Femur (tissue), 1 donor: ENCODE data around the gene RASA3.

Source experiments
- DNase-seq: peaks from one replicate; pipeline ENCODE4 v3.0.0-alpha.2; 2017

RASA3 gene

DNA sequence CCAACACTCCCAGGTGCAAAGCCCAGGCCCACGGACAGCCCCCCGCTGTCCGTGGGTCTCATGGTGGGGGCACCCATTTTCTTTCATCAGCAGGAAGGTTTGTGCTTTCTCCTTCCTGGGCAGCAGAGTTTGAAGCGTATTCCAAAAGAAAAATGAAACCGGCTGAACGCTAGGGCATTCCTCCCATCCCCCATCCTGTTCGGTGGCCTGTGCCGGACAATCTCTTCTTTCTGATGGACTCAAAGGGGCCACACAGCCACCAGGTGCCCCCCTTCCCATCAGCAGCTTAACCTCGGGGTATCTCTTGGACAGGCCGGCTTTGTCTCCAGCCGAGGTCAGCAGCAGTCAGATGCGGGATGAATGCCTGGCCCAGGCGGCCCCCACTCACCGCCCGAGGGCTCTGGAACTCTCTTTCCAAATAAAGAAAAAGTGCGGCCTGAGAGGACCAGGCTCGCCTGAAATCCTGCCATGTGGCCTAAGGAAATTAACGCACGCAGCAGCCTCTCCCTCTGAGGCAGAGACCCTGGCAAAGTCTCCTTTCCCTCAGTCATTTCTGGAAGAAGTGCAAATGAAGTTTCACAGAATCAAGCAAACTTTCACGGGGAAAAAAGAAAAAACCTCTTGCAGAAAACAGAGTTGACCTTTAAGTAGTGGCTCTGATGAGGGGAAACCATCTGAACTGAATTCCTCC lies 67.8 kb downstream of the RASA3 start:
- DNase-seq = no peak

DNA sequence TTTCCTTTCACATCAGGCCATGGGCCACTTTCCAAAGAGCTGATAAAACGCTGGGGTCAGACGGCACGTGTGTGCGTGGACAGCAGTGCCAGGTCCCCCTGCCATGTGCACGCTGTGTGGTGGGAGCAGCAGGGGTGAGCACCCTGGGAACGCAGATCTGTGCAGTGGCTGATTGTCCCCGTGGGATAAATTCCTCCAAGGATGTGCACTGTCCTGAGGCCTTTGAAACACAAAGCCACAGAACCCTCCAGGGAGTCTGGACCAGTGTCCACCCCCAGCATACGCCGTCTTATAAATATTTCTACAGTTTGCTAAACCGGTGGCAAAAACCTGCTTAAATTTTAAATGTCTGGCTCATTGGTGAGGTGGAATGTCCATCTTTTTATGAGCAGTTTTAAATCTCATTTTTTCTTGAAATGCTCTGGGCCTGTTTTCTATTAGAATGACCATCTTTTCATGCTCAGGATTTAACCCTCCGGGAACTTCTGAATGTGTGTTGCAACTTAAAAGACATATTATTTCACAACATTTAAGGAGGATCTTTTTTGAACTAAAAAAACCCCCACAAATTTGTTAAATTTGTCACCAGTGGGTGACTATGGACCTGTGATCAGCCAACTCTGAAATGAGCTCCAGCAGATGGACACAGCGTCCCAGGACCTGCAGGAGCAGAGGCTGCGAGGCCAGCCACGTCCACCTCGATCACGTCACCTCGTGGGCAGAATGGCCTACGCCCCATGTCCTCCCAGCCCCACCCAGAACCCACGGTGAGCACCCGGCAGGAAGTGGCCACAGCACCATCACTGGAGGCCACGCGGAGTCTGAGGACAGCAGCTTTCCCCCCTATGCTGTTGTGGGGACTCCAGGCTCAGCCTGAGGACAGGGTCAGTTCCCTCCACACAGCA lies 68.6 kb downstream of the RASA3 start:
- DNase-seq = peak; percentile 52

DNA sequence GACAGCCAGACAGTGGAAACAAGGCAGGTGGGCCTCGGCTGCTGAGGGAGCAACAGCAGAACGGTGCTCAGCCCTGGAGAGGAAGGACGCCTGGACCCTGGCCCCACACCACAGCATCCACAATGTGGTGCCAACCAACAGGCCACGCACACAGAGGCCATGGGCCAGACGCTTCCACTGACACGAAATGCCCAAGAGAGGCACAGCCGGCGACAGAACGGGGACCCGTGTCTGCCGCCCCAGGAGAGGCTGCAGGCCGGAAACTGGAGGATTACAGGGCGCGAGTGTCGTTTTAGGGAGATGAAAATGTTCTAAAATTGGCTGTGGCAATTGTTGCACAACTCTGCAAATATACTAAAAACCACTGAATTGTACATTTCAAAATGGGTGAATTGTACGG lies 69.7 kb downstream of the RASA3 start:
- DNase-seq = no peak

DNA sequence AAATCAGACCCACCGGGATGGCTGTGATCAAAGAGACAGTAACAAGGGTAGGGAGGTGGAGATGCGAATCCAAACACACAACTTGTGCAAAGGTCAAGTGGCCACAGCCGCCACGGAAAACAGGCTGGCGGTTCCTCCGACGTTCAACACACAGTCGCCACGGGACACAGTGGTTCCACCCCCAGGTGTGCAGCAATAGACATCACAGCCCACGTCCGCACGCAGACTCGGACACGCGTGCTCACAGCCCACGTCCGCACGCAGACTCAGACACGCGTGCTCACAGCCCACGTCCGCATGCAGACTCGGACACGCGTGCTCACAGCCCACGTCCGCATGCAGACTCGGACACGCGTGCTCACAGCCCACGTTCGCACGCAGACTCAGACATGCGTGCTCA lies 70.1 kb downstream of the RASA3 start:
- no peak for DNase-seq

DNA sequence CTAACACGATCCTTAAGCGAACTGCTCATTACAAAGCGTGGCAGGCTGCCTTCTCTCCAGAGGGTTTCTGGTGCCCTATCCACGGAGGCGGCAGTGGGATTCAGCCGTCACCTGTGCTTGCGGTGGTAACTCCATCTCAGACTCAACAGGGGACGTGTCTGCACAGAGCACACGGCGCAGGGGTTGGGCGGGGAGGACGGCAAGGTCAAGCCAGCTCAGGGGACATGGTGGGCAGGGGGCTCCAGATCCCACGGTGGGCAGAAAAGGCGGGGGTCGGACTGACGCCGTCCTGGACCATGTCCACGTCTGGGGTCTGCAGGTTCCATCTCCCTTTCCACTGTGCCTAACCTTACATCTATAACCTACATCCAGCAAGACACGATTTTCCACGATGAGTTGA lies 70.7 kb downstream of the RASA3 start:
- no peak for DNase-seq

DNA sequence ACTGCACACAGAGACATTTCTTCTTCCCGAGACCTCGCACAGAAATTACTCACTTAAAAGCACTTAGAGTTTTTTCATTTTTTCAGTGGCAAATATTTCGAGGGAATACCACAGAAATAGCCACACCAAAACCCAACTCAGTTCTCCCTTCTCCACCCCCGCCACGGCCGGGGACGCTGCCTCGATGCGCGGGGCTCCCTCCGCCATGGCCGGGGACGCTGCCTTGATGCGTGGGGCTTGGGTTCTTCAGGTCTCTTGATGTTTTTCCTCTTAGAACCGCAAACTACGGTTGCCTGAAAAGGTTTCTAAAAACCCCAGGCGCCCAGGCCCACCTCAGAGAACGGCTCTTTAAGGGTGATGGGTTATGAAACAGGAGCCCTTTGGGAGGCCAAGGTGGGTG lies 71.4 kb downstream of the RASA3 start:
- no peak for DNase-seq

DNA sequence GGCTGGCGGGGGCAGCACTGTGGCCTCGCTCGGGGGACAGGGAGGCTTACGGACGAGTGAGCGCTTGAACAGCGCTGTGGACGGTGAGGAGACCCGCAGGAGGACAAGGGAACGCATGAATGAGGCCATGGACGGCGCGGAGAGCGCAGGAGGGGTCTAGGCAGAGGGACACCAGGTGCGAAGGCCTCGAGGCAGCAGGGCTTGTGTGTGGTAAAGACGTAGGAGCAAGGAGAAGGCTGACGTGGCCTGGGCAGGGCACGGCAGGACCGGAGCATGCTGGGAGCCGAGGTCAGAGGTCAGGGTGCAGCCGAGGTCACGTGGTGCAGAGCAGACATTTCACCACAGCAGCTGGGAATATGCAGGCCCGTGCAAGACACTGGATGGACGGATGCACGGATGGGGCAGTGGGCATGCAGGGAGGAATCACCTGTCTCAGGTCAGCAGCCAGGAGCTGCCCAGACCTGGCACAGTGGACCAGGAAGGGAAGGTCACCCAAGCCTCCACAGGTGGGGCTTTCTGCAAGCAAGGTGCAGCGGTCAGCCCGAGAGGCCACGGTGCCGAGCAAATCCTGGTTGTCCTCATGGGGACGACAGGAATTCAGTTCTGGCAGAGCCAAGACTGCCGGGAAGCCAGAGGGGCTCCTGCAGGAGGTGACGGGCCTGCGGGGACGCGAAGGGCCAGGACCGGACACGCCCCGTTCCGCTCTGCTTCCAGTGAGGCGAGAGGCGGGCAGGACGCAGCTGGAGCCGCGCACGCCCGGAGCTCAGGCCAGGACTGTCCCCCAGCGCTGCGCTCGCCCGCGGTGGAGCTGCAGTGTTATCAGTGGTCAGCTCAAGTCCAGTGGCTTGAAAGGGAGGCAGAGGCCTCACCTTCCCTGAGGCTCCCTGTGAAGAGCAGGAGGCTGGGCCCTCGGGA lies 72.2 kb downstream of the RASA3 start:
- DNase-seq = peak; percentile 57

DNA sequence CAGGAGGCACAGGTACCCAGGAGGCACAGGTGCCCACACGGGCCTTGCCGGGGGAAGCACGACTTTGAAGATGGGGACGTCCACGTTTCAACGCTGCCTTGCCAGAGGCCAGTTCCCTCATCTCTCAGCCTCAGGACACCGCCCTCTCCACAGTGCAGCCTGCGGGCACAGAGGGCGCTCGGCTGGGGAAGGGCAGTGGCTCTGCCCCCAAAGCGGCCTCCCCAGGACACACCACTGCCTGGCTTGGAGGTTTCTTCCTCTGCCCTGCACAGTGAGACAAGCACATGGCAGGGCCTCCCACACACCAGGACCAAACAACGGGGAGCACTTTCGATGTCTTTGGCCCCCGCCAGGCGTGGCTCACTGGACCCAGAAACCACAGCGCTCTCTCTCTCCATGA lies 73.0 kb downstream of the RASA3 start:
- DNase-seq = no peak

DNA sequence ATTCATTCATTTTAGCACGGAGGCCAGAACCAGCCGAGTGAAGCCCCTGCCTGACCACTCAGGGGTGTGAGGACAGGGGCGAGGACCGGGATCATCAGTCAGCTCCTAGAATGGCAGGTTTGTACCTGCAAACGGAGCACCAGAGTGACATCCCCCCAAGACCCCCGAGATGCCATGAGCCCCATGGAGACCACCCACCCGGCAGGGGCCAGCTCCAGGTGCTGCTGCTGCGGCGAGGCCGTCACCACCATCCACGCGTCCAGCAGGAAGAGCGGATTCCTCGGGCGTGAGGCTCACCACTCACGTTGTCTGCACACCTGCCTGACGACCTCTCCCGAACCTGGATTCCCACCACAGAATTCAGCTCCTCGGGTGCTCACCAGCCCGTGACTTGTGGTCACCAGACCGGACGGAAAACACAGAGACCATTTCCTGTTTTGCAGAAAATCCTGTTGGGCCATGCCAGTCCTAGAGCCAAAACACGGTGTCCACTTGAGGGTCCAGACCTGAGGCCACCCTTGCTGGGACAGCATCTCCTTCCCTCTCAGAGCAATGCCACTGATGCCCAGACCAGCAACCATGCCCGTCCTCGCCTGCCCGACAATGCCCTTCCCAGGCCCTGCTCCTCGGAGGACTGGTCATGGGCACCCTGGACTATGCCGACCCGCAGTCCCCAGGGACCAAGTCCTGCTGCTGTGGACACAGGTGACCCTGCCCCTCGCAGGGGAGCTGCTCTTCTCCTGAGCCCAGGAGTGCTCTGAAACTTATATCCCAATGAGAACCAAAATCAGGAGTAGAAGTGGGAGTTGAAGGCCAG lies 74.2 kb downstream of the RASA3 start:
- no peak for DNase-seq

DNA sequence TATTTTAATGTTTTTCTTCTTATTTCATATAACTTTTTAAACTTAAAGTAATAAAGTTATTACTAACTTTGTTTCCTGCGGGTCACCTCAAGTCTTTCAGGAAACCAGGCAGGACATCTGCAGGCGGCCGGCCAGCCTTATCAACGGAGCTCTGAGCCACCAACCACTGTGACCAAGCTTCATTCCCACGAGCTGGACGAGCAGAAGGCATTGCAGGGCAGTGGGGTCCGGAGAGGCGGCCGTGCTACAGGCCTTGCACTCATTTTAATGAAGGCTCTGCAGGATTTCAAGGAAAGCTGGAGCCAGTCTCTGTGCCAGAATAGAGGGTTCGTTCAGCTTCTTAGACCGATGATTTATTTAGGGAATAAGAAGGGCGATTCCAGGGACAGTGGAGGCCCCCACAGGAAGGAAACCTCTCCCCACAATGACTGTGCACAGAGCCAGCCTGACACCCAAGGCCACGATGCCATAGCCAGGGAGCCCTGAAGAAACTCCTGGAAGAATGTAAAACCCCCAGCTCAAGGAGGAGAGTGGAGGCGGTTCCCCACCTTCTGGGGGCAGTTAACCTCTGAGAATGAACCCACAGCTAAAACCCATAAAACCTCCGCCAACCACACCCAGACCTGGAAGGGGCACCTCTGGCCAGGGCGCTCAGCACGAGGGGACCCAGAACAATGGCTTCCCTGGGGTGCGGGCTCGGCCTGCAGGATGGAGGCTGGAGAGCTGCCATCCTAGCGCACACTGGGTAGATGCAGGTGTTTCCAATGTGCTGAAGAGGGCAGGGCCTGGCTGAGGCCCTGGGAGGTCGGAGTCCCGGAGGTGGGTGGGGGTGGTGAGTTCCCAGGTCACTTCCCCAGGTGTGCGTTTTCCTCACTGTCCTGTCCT lies 75.0 kb downstream of the RASA3 start:
- no peak for DNase-seq

DNA sequence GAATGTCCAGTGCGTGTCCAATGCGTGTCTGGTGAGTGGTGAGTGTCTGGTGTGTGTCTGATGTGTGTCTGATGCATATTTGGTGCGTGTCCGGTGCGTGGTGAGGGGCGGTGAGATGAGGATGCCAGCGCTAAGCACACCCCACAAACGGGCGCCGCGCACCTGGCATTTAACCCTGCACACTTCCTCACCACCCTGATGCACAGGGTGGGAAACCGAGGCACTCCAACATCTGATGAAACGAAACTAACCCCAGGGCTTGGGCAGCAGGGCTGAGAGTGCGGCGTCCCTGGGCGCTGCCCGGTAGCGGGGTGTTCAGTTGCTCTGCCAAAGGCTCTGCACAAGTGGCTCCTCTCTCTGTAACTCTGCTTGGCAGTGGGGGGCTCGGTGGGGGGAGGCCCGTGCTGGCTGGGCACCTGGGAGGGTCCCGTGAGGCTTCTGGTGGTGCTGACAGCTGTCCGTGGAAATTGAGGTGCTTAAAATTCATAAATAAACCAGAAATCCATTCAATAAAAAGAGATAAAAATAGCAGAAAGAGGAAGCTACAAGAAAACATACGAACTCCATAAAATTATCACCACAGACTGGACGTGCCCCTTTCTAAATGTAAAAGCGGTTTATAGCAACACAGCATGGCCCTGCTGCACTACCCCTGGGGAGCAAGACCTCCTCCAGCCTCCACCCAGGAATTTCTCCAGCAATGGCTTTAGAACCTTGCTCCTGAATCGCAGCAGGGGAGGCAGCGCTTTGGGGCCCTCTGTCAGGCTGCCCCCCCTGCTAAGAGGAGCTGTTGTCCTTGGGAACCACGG lies 76.0 kb downstream of the RASA3 start:
- no peak for DNase-seq

DNA sequence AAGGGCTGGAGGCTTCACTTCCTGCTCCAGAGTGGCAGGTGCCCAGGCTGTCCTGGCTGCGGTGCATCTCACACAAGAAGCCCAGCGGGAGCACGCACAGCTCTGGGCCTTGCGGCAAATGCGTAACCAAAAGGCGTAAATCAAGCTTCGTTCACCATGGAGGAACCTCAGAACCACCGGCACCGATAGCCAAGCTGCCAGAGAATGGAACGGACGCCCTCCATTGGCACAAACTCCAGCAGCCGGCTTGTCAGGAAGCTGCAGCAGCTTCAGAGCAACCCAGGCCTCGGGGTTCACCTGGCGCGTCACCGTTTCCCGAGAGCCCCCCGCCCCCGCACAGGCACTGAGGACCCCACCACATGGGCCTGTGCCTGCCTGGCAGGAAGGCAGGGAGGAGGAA lies 76.7 kb downstream of the RASA3 start:
- DNase-seq = no peak

DNA sequence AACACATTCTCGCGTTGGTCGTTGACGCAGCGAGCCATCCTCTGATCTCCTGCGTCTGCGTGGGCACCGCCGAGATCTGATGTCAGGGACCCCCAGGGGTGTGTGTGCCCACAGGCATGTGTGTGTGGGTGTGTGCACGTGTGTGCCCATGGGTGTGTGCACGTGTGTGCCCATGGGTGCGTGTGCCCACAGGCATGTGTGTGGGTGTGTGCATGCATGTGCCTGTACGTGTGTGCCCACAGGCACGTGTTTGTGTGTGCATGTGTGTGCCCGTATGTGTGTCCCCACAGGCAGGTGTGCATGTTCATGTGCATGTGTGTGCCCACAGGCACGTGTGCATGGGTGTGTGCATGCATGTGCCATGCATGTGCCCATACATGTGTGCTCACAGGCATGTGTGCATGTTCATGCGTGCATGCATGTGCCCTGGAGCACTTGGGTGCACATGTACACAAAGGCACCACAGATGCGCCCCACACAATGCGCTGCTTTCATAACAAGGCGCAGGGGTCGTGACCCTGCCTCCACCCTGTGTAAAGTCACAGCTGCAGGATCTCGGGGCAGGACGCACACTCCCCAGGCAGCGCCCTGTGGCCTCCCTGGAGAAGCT lies 77.5 kb downstream of the RASA3 start:
- no peak for DNase-seq

DNA sequence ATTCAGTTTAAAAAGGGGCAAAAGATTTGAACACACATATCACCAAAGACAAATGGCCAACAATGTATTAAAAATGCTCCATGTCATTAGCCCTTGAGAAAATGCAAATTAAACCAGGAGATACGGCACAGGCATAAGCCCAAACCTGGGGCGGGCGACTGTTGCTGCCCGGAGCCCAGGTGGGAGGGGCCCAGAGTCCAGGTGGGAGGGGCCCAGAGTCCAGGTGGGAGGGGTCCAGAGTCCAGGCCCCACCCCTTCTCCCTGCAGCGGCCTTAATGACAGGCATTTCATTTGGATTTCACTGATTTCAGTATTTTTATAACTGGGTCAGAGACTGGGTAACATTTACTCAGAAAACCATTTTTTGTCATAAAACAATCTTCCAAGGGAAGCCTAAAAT lies 78.2 kb downstream of the RASA3 start:
- DNase-seq = no peak

DNA sequence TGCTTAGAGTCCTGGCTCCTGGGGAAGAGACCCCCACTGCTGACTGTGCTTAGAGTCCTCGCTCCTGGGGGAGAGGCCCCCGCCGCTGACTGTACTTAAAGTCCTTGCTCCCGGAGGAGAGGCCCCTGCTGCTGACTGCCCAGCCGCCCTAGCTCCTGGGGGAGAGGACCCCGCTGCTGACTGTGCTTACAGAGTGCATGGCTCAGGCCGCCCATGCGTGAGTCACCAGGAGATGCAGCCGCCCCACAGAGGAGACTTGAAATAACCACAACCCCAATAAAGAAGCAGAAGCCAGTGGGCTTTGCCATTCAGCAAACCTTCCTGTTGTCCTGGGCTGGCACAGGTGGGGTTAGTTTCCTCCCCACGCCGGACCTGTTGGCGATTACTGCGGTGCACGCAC lies 79.4 kb downstream of the RASA3 start:
- no peak for DNase-seq

DNA sequence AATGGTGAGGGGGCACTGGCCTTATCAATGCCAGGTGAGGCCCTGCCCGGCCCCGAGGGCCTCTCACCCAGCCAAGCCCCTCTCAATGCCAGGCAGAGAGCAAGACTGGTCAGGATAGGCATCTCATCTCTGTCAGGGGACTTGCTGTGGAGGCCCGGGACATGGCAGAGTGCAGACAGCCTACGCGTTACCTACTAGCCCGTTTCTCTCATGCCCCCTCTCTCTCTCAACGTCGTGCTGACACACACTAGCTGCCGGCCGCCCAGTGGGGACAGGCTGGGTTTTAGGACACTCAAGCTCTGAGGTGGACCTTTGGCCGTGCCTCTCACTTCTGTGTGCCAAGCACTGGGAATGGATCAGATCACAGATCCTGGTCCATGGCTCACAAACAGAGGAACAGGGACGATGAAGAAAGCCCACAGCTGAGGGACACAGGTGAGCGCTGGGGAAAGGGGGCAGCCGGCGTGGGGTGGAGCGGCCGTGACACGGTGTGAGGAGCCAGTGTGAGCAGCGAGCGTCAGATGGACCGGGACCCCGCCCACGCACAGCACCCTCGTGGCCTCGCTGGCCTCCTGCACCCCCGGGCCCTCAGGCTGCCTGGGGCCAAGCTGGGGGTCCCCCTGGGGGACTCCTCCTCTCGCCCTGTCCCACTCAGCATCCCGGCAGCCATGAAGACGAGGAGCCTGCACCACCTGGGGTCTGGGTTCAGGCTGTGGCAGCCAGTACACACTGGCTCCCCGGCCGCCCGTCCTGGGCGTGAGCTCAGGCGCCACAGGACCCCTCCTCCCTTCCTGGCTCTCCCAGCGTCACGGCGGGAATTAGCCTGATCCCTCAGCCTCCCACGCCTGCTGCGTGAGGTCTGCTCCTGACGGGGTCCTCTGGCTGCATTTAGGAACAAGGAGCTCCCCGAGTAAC lies 81.6 kb downstream of the RASA3 start:
- DNase-seq = no peak

DNA sequence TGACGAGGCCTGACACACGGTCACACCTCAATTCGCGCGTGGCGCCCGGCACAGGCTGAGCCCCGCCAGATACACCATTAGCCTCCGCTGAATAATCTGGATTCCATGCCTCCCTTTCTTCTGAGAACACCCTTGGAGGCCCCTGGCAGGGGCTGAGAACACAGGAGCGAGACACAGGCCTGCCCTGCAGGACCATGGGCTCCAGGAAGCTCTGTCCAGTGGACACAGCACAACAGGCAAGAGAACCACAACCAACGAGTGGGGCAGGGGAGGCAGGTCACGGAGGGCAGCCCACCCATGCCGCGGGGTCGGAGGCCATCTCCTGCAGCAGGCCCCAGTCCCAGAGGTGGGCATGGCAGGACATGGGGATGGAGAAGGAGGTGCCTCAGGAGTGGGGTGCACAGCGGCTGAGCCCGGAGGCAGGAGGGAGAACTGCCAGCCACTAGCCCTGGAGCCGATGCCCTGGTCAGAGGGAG lies 82.8 kb downstream of the RASA3 start:
- no peak for DNase-seq

DNA sequence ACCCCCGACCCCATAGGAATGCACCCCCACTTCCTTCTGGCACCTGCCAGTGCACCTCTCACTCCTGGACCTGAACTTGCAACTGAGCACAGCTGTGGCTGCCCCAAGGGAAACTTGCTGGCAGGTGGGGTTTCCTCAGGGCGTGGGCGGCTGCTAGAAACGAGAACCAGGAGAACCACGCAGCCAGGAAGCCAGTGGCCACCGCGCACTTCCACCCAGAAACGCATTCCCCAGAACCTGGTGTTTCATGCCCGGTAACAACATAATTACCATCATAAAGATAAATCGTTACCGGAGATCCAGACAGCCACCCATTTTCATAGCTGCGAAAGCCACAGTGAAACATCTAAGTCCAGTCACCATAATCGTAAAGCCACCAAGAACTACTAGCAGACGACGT lies 83.4 kb downstream of the RASA3 start:
- no peak for DNase-seq

DNA sequence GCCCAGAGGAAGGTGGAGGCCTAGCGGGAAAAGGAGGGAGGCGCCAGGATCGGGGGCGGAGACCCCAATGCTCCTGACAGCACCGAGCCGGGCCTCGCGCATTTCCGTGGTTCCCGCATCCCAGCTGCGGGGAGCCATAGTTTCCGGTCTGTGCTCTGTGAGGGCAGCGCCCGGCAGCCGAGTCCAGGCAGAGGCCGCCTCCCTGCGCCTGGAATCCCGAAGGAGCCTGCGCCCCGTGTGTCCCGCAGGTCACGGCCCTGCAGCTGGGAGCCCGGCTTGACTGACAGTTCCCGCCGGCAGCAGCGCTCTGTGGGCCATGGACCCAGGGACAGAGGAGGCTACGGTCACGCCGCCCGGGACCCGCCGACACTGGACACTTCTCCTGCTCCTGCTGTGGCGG lies 84.0 kb downstream of the RASA3 start:
- no peak for DNase-seq
